ENCODE results near the gene CEP290.

DNA sequence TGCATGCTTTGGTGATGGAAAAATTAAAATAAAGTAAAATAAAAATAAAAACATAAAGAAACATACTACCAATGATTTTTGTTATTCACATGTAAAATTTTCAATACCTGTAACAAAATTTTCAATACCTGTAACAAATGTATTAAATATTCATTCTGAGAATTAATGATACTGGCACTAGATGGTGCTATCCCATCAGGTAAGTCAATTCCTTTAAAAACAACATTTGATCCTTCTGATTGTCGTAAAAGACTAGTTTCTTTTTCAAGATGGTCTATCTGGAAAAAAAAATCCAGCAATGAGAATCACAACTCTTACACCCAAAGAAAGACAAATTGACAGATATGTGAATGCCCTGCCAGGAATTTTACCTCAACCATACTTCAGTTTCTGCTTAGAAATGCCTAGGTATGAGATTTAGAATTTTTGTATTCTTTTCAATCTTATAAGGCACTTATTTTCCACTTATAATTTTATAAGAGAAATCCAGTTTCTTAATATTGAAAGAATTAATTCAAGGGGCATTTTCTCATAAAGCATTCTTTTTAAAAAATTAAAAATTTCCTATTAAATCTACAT, 30.7 kb downstream of the CEP290 start:
- TF ChIP-seq, protein P1, sequence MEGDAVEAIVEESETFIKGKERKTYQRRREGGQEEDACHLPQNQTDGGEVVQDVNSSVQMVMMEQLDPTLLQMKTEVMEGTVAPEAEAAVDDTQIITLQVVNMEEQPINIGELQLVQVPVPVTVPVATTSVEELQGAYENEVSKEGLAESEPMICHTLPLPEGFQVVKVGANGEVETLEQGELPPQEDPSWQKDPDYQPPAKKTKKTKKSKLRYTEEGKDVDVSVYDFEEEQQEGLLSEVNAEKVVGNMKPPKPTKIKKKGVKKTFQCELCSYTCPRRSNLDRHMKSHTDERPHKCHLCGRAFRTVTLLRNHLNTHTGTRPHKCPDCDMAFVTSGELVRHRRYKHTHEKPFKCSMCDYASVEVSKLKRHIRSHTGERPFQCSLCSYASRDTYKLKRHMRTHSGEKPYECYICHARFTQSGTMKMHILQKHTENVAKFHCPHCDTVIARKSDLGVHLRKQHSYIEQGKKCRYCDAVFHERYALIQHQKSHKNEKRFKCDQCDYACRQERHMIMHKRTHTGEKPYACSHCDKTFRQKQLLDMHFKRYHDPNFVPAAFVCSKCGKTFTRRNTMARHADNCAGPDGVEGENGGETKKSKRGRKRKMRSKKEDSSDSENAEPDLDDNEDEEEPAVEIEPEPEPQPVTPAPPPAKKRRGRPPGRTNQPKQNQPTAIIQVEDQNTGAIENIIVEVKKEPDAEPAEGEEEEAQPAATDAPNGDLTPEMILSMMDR (IDR thresholded peaks at IDR 0.05), result peak; percentile 51 to 68 (median 58)
- TF ChIP-seq POLR2A (IDR thresholded peaks at IDR 0.05), result no peak
